SK-N-SH (cell line): ENCODE results near the gene SIGLEC9. TPM values are rescaled to one million over a fixed set of nuclear protein-coding genes. Genes with fewer than 3 reads are reported as not detected.

Experiments
- CTCF ChIA-PET: fragments of 300-600, 350-600 bp; formaldehyde crosslinking; extraction: SDS; loops from one replicate; lab custom pipeline; 2021; lab: Yijun Ruan, JAX
- POLR2A ChIA-PET: fragments of 350-600 bp; sonication (Branson Sonifier 250); formaldehyde crosslinking; extraction: SDS; loops from one replicate; lab custom pipeline; 2020; ENCODE audit warnings: antibody characterized with exemption, inconsistent platforms; lab: Yijun Ruan, JAX
- DNase-seq: peaks from one replicate; pipeline ENCODE4 v3.0.0; 2012
- H2AFZ ChIP-seq: fragments of 200-600 bp; sonication (generic); 2 replicates; pipeline ENCODE4 v1.8.1; 2016; ENCODE audit warnings: antibody characterized with exemption, mild to moderate bottlenecking, low read depth
- H3F3A ChIP-seq: fragments of 200-600 bp; sonication (generic); replicated peaks from 2 replicates; pipeline ENCODE3; 2016; ENCODE audit warnings: antibody characterized with exemption, mild to moderate bottlenecking; ENCODE audit not compliant: insufficient read depth
- H3K27ac ChIP-seq, 2 experiments: fragments of 200-500 bp in 1 of 2; fragments of 200-600 bp in 1 of 2; sonication (Bioruptor generic) in 1 of 2; sonication (generic), shearing (Covaris generic) in 1 of 2; 2 replicates each; pipeline versions ENCODE4 v1.5.1 to v1.6.1; 2014 to 2016; ENCODE audit warnings: low read depth in 2 of 2, inconsistent platforms in 1 of 2, low read length in 1 of 2, mild to moderate bottlenecking in 1 of 2, mixed read lengths in 1 of 2
- H3K27me3 ChIP-seq: fragments of 200-600 bp; sonication (generic), shearing (Covaris generic); 2 replicates; pipeline ENCODE4 v1.6.1; 2016; ENCODE audit warnings: mixed run types; ENCODE audit not compliant: insufficient read depth
- H3K36me3 ChIP-seq, 2 experiments: fragments of 200-500 bp in 1 of 2; fragments of 200-600 bp in 1 of 2; sonication (Bioruptor generic) in 1 of 2; sonication (generic) in 1 of 2; replicated peaks in 1 of 2; 2 replicates each; pipeline versions ENCODE3 to v1.5.1; 2014 to 2016; ENCODE audit warnings: low read length in 1 of 2, mild to moderate bottlenecking in 1 of 2; ENCODE audit not compliant: insufficient read depth in 2 of 2, control insufficient read depth in 1 of 2
- H3K4me1 ChIP-seq, 2 experiments: fragments of 200-500 bp in 1 of 2; fragments of 200-600 bp in 1 of 2; sonication (Bioruptor generic) in 1 of 2; sonication (generic), shearing (Covaris generic) in 1 of 2; 2 replicates each; pipeline versions ENCODE4 v1.5.1 to v1.6.1; 2014 to 2016; ENCODE audit warnings: low read depth in 1 of 2, low read length in 1 of 2, mixed run types in 1 of 2; ENCODE audit not compliant: insufficient read depth in 2 of 2, control insufficient read depth in 1 of 2
- H3K4me2 ChIP-seq: fragments of 200-600 bp; sonication (generic), shearing (Covaris generic); 2 replicates; pipeline ENCODE4 v1.6.1; 2017; ENCODE audit warnings: mixed run types
- H3K4me3 ChIP-seq, 2 experiments: fragments of 200-500 bp in 1 of 2; fragments of 200-600 bp in 1 of 2; sonication (Bioruptor generic) in 1 of 2; sonication (generic), shearing (Covaris generic) in 1 of 2; 2 replicates each; pipeline versions ENCODE4 v1.5.1 to v1.8.1; 2014 to 2016; ENCODE audit warnings: low read depth in 2 of 2, inconsistent platforms in 1 of 2, low read length in 1 of 2, mild to moderate bottlenecking in 1 of 2, mixed read lengths in 1 of 2, moderate library complexity in 1 of 2
- H3K79me2 ChIP-seq: fragments of 200-600 bp; sonication (generic); 2 replicates; pipeline ENCODE4 v1.8.1; 2017; ENCODE audit warnings: mild to moderate bottlenecking; ENCODE audit not compliant: insufficient read depth
- H3K9ac ChIP-seq: fragments of 200-600 bp; sonication (generic); 2 replicates; pipeline ENCODE4 v1.6.1; 2017; ENCODE audit warnings: mixed run types
- H3K9me2 ChIP-seq: fragments of 200-600 bp; sonication (generic); 2 replicates; pipeline ENCODE4 v1.6.1; 2017; ENCODE audit warnings: mixed run types
- H3K9me3 ChIP-seq: fragments of 200-600 bp; sonication (generic); 2 replicates; pipeline ENCODE4 v1.6.1; 2017; ENCODE audit warnings: mixed run types, mild to moderate bottlenecking, moderate library complexity
- H4K20me1 ChIP-seq: fragments of 200-600 bp; sonication (generic); 2 replicates; pipeline ENCODE4 v1.6.1; 2017; ENCODE audit warnings: mild to moderate bottlenecking, mixed run types; ENCODE audit not compliant: insufficient read depth
- CHD2 ChIP-seq: fragments of 150-350 bp; IDR thresholded peaks from 2 replicates; pipeline ENCODE4 v1.6.1; 2018; ENCODE audit warnings: low read length; ENCODE audit not compliant: partially characterized antibody
- ELF1 ChIP-seq: IDR thresholded peaks from 2 replicates; pipeline ENCODE4 v1.4.0; 2012
- EZH2phosphoT487 ChIP-seq: fragments of 200-600 bp; sonication (generic); IDR thresholded peaks from 2 replicates; pipeline ENCODE4 v1.6.1; 2017; ENCODE audit warnings: low read depth, mixed run types, mild to moderate bottlenecking, antibody characterized with exemption, moderate library complexity, borderline replicate concordance
- GABPA ChIP-seq: IDR thresholded peaks from 2 replicates; pipeline ENCODE4 v1.4.0; 2012; ENCODE audit warnings: low read depth, mild to moderate bottlenecking
- POLR2AphosphoS5 ChIP-seq: IDR thresholded peaks from 2 replicates; pipeline ENCODE4 v1.6.1; 2012; ENCODE audit warnings: low read depth, low read length
- RXRA ChIP-seq: IDR thresholded peaks from 2 replicates; pipeline ENCODE4 v1.4.0; 2012; ENCODE audit warnings: low read depth, mild to moderate bottlenecking, borderline replicate concordance
- SIN3A ChIP-seq: IDR thresholded peaks from 2 replicates; pipeline ENCODE4 v1.6.1; 2012; ENCODE audit warnings: low read depth, mild to moderate bottlenecking, low read length, moderate library complexity, borderline replicate concordance
- SMC3 ChIP-seq: IDR thresholded peaks from 2 replicates; pipeline ENCODE4 v1.6.1; 2012; ENCODE audit warnings: low read depth, low read length, improper control_type of control experiment
- WGBS: methylation state at CpG from one replicate; pipeline ENCODE4 v1.1.6; 2017; ENCODE audit warnings: low lambda C conversion rate; 5-methylcytosine and 5-hydroxymethylcytosine counted together
- polyA plus RNA-seq, 3 experiments: library from polyadenylated mRNA; depleted of rRNA; stranded (reverse); fragments of >200 nt; gene quantifications; 2 replicates each; pipeline ENCODE4 v1.2.3, GENCODE V29; 2012
- TF ChIP-seq, protein P1 (sequence below): IDR thresholded peaks from 2 replicates; pipeline ENCODE4 v1.4.0; 2012; ENCODE audit warnings: low read depth, borderline replicate concordance

The SIGLEC9 gene
- polyA plus RNA-seq, 1 of the 3 experiments (the other 2 are of a cell fraction), result not detected

- POLR2A ChIA-PET, result no interaction called here
These were observed 42.3 kb downstream of the SIGLEC9 start for GRCh38 chr19:51166846-51167490.

DNA sequence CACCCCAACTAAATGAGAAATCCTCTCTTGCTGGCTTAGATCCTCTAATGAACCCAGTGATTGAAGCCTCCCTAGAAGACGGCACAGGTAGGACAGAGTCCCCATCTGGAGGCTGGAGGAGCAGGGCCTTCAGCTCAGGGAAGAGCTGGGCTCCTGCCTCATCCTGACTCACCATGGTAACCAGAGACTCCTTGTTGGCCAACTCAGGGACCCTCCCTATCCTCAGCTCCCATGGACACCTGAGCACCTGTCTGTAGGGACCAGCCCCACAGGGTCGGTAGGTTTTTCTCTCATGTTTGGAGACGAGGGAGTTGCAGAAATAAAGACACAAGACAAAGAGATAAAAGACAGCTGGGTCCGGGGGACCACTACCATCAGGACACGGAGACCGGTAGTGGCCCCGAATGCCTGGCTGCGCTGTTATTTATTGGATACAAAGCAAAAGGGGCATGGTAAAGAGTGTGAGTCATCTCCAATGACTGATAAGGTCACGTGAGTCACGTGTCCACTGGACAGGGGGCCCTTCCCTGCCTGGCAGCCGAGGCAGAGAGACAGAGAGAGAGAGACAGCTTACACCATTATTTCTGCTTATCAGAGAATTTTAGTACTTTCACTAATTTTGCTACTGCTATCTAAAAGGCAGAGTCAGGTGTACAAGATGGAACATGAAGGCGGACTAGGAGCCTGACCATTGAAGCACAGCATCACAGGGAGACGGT, 44.0 kb downstream of the SIGLEC9 start:
- no peak overlapping the region for H2AFZ ChIP-seq
- no peak overlapping the region for H3K4me2 ChIP-seq
- TF ChIP-seq ELF1, result no peak
- TF ChIP-seq GABPA, result no peak
- TF ChIP-seq RXRA, result no peak
- no peak for TF ChIP-seq SIN3A
- TF ChIP-seq EZH2phosphoT487, result no peak
- TF ChIP-seq, protein P1, sequence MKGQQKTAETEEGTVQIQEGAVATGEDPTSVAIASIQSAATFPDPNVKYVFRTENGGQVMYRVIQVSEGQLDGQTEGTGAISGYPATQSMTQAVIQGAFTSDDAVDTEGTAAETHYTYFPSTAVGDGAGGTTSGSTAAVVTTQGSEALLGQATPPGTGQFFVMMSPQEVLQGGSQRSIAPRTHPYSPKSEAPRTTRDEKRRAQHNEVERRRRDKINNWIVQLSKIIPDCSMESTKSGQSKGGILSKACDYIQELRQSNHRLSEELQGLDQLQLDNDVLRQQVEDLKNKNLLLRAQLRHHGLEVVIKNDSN, result peak; percentile 34; the same call in 1 of the 2 replicates
- TF ChIP-seq CHD2, result no peak
- H3K4me3 ChIP-seq, result no peak overlapping the region
- H3K9ac ChIP-seq, result no peak overlapping the region
- DNase-seq, result no peak
- CTCF ChIA-PET, result interaction anchor here (1.1 to 1.9 kb wide), 3 partner anchors 10 to 47 kb away, joined by 3 to 12 read pairs (median 6); no protein-coding TSS in a partner anchor
- no peaks in the 10 kb centered on the region for H3K79me2 ChIP-seq
- POLR2A ChIA-PET, result interaction anchor here (1.0 kb wide), 1 partner anchor 64 kb away, joined by 3 read pairs; no protein-coding TSS in a partner anchor
- peaks cover 44% of the 10 kb centered on the region; the same call in 1 of the 2 replicates for H3K27me3 ChIP-seq
- no peaks in the 10 kb centered on the region for H3K4me1 ChIP-seq
- H3K9me3 ChIP-seq, result no peaks in the 10 kb centered on the region
- no peaks in the 10 kb centered on the region for H3F3A ChIP-seq
- H3K9me2 ChIP-seq, result no peaks in the 10 kb centered on the region
- WGBS, result 34% methylated on average over 13 of the region's 13 CpGs
- H3K27ac ChIP-seq, result no peak overlapping the region
- H4K20me1 ChIP-seq, result no peaks in the 10 kb centered on the region
- no peaks in the 10 kb centered on the region for H3K36me3 ChIP-seq

More at GRCh38 chr19:51166846-51167490, 42.3 kb downstream of the SIGLEC9 start:
- WGBS, result 4% methylated on average over 5 of the region's 9 CpGs
- no peak overlapping the region for H3K27ac ChIP-seq
- TF ChIP-seq SMC3 (no peak), POLR2AphosphoS5 (no peak)
- TF ChIP-seq, all 33 proteins: peak for 0
- H3K9me2 ChIP-seq, result no peaks in the 10 kb centered on the region
- H3K27me3 ChIP-seq, result peaks cover 43% of the 10 kb centered on the region; the same call in 1 of the 2 replicates
- H4K20me1 ChIP-seq, result no peaks in the 10 kb centered on the region
- H3K79me2 ChIP-seq, result no peaks in the 10 kb centered on the region
- H3K4me1 ChIP-seq, result no peaks in the 10 kb centered on the region
- H3F3A ChIP-seq, result no peaks in the 10 kb centered on the region
- H3K4me2 ChIP-seq, result no peak overlapping the region
- no peak overlapping the region for H2AFZ ChIP-seq
- CTCF ChIA-PET, result interaction anchor here (1.9 kb wide), 1 partner anchor 8 kb away, joined by 12 read pairs; no protein-coding TSS in a partner anchor
- no peaks in the 10 kb centered on the region for H3K9me3 ChIP-seq
- no peak for DNase-seq
- H3K36me3 ChIP-seq, result no peaks in the 10 kb centered on the region
- no peak overlapping the region for H3K9ac ChIP-seq
- no peak overlapping the region for H3K4me3 ChIP-seq
